Measurements from ENCODE around the gene MPST. TPM values are rescaled to one million over a fixed set of nuclear protein-coding genes. Genes with fewer than 3 reads are reported as not detected.
"Not testable (repeated sequence)": the region's sequence is repeated elsewhere in the genome, so short reads cannot be mapped to it uniquely, and the experiment has no call there.

MPST gene
- polyA plus RNA-seq, 1 donor: 134 TPM

DNA sequence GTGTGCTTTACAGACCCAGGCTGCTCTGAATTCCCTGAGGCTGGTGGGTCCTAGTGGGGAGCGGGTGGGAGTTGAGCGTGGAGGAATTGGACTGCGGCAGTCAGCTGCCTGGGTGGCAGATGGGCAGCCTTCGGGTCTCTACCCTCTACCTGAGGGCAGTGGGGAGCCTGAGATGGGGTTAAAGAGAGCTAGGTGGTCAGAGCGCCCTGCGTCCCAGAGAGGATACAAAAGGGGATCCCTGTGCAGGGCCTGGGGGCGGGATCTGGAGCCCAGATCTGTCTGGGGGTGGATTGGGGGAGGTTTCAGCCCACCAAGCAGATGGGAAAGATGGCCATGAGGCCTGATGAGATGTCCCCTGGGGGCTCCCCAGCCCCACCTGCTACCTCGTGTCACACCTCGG lies 50.2 kb downstream of the MPST start:
- WGBS (ENCODE audit: insufficient coverage, low lambda C conversion rate): no CpG with 5 or more reads among the region's 9 CpGs
- H3K27ac ChIP-seq (ENCODE audit: low read length): no peak overlapping the region
- H3K9me3 ChIP-seq (ENCODE audit: control insufficient read depth, low read depth, low read length): peaks cover 7% of the 10 kb centered on the region
- no peak overlapping the region for H3K4me3 ChIP-seq (ENCODE audit: low read length)
- H3K27me3 ChIP-seq (ENCODE audit: control insufficient read depth, insufficient read depth, low read length): peaks cover 21% of the 10 kb centered on the region
- DNase-seq: no peak
- no peaks in the 10 kb centered on the region for H3K36me3 ChIP-seq (ENCODE audit: control insufficient read depth, insufficient read depth, low read length)
- H3K4me1 ChIP-seq (ENCODE audit: control insufficient read depth, insufficient read depth, low read length): peaks cover 16% of the 10 kb centered on the region

GRCh38 chr22:37070334-37070733 lies 50.8 kb downstream of the MPST start:
- DNase-seq: no peak

DNA sequence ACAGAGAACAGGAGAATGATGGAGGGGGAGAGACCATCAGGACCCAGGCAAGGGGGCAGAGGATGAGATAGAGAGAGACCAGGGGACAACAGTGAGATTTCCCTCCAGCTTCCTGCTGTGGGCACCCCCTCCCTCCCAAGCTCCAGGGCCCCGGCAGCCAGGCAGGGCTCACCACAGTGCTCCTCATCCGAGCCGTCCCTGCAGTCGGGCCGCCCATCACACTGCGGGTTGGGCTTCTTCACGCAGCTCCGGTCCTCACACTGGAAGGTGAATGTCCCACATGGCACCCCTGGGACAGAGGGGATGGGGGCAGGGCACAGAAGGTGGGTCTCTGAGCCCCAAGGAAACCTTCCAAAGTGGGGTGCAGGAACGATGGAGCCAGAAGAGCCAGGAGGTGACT lies 51.2 kb downstream of the MPST start:
- Histone ChIP-seq H3K9me3 (ENCODE audit: control insufficient read depth, low read depth, low read length) (peaks cover 7% of the 10 kb centered on the region), H3K36me3 (ENCODE audit: control insufficient read depth, insufficient read depth, low read length) (no peaks in the 10 kb centered on the region), H3K27me3 (ENCODE audit: control insufficient read depth, insufficient read depth, low read length) (peaks cover 21% of the 10 kb centered on the region), H3K4me1 (ENCODE audit: control insufficient read depth, insufficient read depth, low read length) (peaks cover 6% of the 10 kb centered on the region), H3K27ac (ENCODE audit: low read length) (no peak overlapping the region), H3K4me3 (ENCODE audit: low read length) (no peak overlapping the region)
- WGBS (ENCODE audit: insufficient coverage, low lambda C conversion rate): no CpG with 5 or more reads among the region's 9 CpGs
- no peak for DNase-seq

More at GRCh38 chr22:37070334-37070733, 50.8 kb downstream of the MPST start:
- Histone ChIP-seq H3K4me3 (ENCODE audit: low read length) (no peak overlapping the region), H3K27ac (ENCODE audit: low read length) (no peak overlapping the region), H3K9me3 (ENCODE audit: control insufficient read depth, low read depth, low read length) (peaks cover 7% of the 10 kb centered on the region), H3K4me1 (ENCODE audit: control insufficient read depth, insufficient read depth, low read length) (peaks cover 9% of the 10 kb centered on the region), H3K36me3 (ENCODE audit: control insufficient read depth, insufficient read depth, low read length) (no peaks in the 10 kb centered on the region), H3K27me3 (ENCODE audit: control insufficient read depth, insufficient read depth, low read length) (peaks cover 21% of the 10 kb centered on the region)
- no CpG with 5 or more reads among the region's 8 CpGs for WGBS (ENCODE audit: insufficient coverage, low lambda C conversion rate)

DNA sequence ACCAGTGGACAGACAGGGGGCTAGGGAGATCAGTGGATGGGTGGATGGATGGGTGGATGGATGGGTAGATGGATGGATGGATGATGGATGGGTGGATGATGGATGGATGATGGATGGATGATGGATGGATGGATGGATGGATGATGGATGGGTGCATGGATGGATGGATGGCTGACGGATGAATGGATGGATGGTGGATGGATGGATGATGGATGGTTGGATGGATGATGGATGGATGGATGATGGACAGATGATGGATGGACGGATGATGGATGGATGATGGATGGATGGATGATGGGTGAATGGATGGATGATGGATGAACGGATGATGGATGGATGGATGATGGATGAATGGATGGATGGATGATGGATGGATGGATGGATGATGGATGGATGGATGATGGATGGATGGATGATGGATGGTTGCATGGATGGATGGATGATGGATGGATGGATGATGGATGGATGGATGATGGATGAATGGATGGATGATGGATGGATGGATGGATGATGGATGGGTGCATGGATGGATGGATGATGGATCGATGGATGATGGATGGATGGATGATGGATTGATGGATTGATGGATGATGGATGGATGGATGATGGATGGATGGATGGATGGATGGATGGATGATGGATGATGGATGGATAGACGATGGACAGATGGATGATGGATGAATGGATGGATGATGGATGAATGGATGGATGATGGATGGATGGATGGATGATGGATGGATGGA lies 52.5 kb downstream of the MPST start:
- H3K36me3 ChIP-seq (ENCODE audit: control insufficient read depth, insufficient read depth, low read length); H3K9me3 ChIP-seq (ENCODE audit: control insufficient read depth, low read depth, low read length); DNase-seq; H3K4me3 ChIP-seq (ENCODE audit: low read length); H3K4me1 ChIP-seq (ENCODE audit: control insufficient read depth, insufficient read depth, low read length); H3K27ac ChIP-seq (ENCODE audit: low read length): not testable (repeated sequence)
- peaks cover 21% of the 10 kb centered on the region for H3K27me3 ChIP-seq (ENCODE audit: control insufficient read depth, insufficient read depth, low read length)
- 88% methylated on average over 5 of the region's 5 CpGs for WGBS (ENCODE audit: insufficient coverage, low lambda C conversion rate)

GRCh38 chr22:37072673-37073072 lies 53.1 kb downstream of the MPST start:
- Histone ChIP-seq H3K4me1 (ENCODE audit: control insufficient read depth, insufficient read depth, low read length) (peaks cover 6% of the 10 kb centered on the region), H3K27me3 (ENCODE audit: control insufficient read depth, insufficient read depth, low read length) (peaks cover 21% of the 10 kb centered on the region), H3K4me3 (ENCODE audit: low read length) (no peak overlapping the region), H3K9me3 (ENCODE audit: control insufficient read depth, low read depth, low read length) (peaks cover 7% of the 10 kb centered on the region), H3K36me3 (ENCODE audit: control insufficient read depth, insufficient read depth, low read length) (no peaks in the 10 kb centered on the region), H3K27ac (ENCODE audit: low read length) (no peak overlapping the region)
- no peak for DNase-seq
- 98% methylated on average over 8 of the region's 8 CpGs for WGBS (ENCODE audit: insufficient coverage, low lambda C conversion rate)

- Histone ChIP-seq H3K36me3 (ENCODE audit: control insufficient read depth, insufficient read depth, low read length) (no peaks in the 10 kb centered on the region), H3K27ac (ENCODE audit: low read length) (no peak overlapping the region), H3K27me3 (ENCODE audit: control insufficient read depth, insufficient read depth, low read length) (peaks cover 11% of the 10 kb centered on the region), H3K4me1 (ENCODE audit: control insufficient read depth, insufficient read depth, low read length) (no peaks in the 10 kb centered on the region), H3K9me3 (ENCODE audit: control insufficient read depth, low read depth, low read length) (peaks cover 7% of the 10 kb centered on the region), H3K4me3 (ENCODE audit: low read length) (no peak overlapping the region)
- no peak for DNase-seq
- WGBS (ENCODE audit: insufficient coverage, low lambda C conversion rate): no CpG with 5 or more reads among the region's 16 CpGs
Measured at GRCh38 chr22:37074537-37074936, 55.0 kb downstream of the MPST start.

DNA sequence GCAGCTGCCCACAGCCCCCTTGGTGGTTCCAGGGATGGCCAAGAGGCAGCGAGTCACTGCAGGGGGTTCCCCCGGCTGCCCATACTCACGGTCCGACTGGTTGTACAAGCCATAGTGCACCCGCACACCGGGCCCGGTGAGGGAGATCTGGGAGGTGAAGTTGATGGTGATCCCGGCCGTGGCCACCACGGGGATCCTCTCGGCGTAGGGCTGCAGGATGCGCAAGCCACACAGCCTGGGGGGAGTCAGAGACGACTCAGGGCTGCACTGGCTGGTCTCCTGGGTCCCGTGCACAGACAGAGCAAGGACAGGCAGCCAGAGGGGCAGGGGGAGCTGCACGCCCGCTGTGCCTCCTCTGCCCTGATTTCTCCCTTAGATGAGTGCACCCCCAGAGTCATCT lies 55.5 kb downstream of the MPST start:
- H3K9me3 ChIP-seq (ENCODE audit: control insufficient read depth, low read depth, low read length): peaks cover 7% of the 10 kb centered on the region
- WGBS (ENCODE audit: insufficient coverage, low lambda C conversion rate): no CpG with 5 or more reads among the region's 17 CpGs
- no peaks in the 10 kb centered on the region for H3K36me3 ChIP-seq (ENCODE audit: control insufficient read depth, insufficient read depth, low read length)
- no peaks in the 10 kb centered on the region for H3K4me1 ChIP-seq (ENCODE audit: control insufficient read depth, insufficient read depth, low read length)
- no peak for DNase-seq
- H3K4me3 ChIP-seq (ENCODE audit: low read length): no peak overlapping the region
- no peak overlapping the region for H3K27ac ChIP-seq (ENCODE audit: low read length)
- peaks cover 6% of the 10 kb centered on the region for H3K27me3 ChIP-seq (ENCODE audit: control insufficient read depth, insufficient read depth, low read length)

DNA sequence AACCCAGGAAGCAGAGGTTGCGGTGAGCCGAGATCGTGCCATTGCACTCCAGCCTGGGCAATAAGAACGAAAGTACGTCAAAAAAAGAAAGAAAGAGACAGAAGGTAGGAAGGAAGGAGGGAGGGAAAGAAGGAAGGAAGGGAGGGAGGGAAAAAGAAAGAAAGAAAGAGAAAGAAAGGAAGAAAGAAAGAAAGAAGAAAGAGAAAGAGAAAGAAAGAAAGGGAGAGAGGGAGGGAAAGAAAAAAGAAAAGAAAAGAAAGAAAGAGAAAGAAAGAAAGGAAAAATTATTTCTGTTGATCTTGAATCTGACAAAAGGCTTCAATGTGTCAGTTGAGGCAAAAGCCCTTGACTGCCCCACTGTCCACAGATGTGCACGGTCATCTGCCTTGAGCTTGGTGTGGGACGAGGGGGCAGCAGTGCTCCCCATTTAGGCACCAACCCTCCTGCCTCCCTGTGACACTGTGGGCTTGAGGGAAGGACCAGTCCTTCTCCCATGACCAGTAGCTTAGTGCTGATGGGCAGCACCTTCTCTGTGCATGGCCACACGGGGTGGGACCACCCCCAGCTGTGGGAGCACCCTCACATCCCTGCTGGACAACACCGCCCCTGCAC lies 56.4 kb downstream of the MPST start:
- H3K9me3 ChIP-seq (ENCODE audit: control insufficient read depth, low read depth, low read length): peaks cover 7% of the 10 kb centered on the region
- H3K4me3 ChIP-seq (ENCODE audit: low read length): no peak overlapping the region
- H3K27ac ChIP-seq (ENCODE audit: low read length): no peak overlapping the region
- H3K4me1 ChIP-seq (ENCODE audit: control insufficient read depth, insufficient read depth, low read length): no peaks in the 10 kb centered on the region
- no peak for DNase-seq
- no peaks in the 10 kb centered on the region for H3K36me3 ChIP-seq (ENCODE audit: control insufficient read depth, insufficient read depth, low read length)
- peaks cover 2% of the 10 kb centered on the region for H3K27me3 ChIP-seq (ENCODE audit: control insufficient read depth, insufficient read depth, low read length)
- WGBS (ENCODE audit: insufficient coverage, low lambda C conversion rate): 86% methylated on average over 5 of the region's 9 CpGs

GRCh38 chr22:37077802-37078448 lies 58.4 kb downstream of the MPST start:
- Histone ChIP-seq H3K4me1 (ENCODE audit: control insufficient read depth, insufficient read depth, low read length) (no peaks in the 10 kb centered on the region), H3K9me3 (ENCODE audit: control insufficient read depth, low read depth, low read length) (no peaks in the 10 kb centered on the region), H3K4me3 (ENCODE audit: low read length) (no peak overlapping the region), H3K36me3 (ENCODE audit: control insufficient read depth, insufficient read depth, low read length) (no peaks in the 10 kb centered on the region), H3K27me3 (ENCODE audit: control insufficient read depth, insufficient read depth, low read length) (peaks cover 2% of the 10 kb centered on the region), H3K27ac (ENCODE audit: low read length) (no peak overlapping the region)
- WGBS (ENCODE audit: insufficient coverage, low lambda C conversion rate): no CpG with 5 or more reads among the region's 15 CpGs
- peak; percentile 42 to 49 for DNase-seq

DNA sequence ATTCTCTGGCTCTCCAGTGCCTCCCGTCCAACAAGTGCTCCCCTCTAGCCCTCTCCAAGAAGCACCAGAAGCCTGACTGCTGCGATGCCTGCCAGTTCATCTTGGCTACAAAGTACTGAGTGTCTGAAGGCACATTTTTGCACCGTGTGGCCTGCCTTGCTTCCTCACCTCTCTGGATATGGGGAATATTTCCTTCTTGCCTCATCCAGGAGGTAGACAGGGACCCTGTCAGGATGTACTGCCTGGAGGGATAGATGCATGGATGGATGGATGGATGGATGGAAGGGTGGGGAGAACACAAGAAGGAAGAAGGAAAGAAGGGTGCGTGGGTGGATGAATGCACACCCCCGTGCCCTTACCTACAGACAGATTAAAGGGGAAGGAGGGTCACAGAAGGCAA lies 59.6 kb downstream of the MPST start:
- H3K4me1 ChIP-seq (ENCODE audit: control insufficient read depth, insufficient read depth, low read length): no peaks in the 10 kb centered on the region
- H3K27ac ChIP-seq (ENCODE audit: low read length): no peak overlapping the region
- H3K27me3 ChIP-seq (ENCODE audit: control insufficient read depth, insufficient read depth, low read length): peaks cover 2% of the 10 kb centered on the region
- no peaks in the 10 kb centered on the region for H3K36me3 ChIP-seq (ENCODE audit: control insufficient read depth, insufficient read depth, low read length)
- no peaks in the 10 kb centered on the region for H3K9me3 ChIP-seq (ENCODE audit: control insufficient read depth, low read depth, low read length)
- no CpG with 5 or more reads among the region's 5 CpGs for WGBS (ENCODE audit: insufficient coverage, low lambda C conversion rate)
- no peak overlapping the region for H3K4me3 ChIP-seq (ENCODE audit: low read length)
- no peak for DNase-seq
